HG03558 (cell line): ENCODE data around the gene TCF7.

Source experiments
- ATAC-seq: cut with Tn5 transposase; IDR thresholded peaks from one replicate; pipeline ENCODE4 v1.9.1; 2021; ENCODE audit warnings: moderate number of reproducible peaks; ENCODE audit not compliant: unreplicated experiment; ENCODE audit errors: extremely low read depth

Gene TCF7

GRCh38 chr5:134174841-134175839 lies 60.7 kb downstream of the TCF7 start:
- ATAC-seq: no peak

- ATAC-seq: no peak
Observed at GRCh38 chr5:134175921-134176510, 61.5 kb downstream of the TCF7 start.

DNA sequence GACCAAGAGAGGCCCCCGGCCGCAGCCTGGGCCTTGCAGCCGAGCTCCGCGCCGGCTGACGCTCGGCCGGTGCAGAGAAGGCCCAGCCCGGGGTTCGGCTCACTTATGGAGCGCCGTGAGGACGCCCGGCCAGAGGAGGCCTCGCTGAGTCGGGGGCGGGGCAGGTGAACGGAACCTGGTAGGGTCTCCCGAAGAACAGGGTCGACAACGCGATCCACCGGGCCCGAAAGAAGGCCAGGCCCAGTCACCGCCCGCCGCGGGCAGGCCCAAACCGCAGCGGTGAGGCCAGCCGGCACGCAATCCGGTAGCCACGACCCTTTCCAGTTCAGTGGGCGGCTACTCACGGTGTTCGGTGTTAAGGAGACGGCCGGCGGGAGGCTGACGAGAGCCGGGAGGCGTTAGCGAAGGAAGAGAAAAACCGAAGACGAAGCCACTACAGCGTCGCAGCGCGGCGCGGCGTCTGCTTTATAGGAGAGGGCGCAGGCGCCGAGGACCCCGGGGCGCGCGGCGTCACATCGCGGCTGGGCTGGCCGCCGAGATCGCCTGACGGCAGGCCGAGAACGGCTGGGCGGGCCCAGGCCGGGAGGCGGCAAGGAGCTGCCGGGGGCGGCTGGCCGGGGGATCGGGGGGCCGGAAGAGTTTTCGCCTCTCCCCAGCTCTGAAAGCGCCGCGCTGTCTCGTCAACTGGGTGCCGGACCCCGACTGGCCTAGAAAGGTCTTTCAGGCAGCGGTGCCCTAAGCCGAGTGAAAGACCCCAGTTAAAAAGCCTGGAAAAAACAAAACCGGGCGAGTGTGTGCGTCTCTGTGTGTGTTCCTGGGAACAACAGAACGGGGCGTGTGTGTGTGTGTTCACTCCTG lies 62.3 kb downstream of the TCF7 start, which contains the start of gene SKP1:
SKP1 (minus strand) TSS at position 440 of the 858 bp plus-strand sequence. CDS start 2,928 bp downstream, outside the sequence.
- ATAC-seq: no peak

GRCh38 chr5:134177369-134178095 lies 63.1 kb downstream of the TCF7 start:
- no peak for ATAC-seq

DNA sequence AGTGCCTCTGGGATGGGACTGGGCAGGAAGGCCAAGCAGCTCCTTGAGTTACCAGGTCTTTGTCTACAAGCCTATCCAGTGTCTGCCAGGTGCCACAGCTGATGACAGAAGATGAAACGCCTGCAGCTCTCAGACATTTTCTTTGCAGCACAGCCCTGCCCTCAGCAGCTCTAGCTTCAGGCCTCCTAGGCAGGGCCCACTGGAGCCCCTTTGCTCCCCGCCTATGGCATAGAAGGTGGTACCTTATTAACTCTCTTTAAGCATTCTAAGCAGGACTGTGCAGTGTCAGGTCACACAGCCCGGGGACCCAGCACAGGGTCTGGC lies 63.6 kb downstream of the TCF7 start:
- no peak for ATAC-seq

DNA sequence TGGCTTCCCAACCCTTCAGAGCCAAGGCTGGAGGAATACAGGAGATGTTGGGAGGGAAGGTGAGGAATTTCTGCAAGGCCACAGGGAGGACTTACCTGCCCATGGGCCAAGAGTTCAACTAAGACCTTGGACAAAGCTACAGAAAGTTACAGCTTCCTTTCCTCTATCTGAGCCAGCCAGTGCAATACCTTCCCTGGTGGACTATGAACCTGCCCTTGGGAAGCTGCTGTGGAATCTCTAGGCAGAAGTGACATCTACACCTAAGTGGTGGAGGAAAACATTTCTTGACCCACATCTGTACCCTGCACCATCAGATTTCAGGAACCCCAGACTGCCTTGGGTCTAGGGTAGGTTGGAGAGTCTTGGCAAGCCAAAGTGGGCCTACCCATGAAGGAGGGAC lies 69.0 kb downstream of the TCF7 start:
- no peak for ATAC-seq

DNA sequence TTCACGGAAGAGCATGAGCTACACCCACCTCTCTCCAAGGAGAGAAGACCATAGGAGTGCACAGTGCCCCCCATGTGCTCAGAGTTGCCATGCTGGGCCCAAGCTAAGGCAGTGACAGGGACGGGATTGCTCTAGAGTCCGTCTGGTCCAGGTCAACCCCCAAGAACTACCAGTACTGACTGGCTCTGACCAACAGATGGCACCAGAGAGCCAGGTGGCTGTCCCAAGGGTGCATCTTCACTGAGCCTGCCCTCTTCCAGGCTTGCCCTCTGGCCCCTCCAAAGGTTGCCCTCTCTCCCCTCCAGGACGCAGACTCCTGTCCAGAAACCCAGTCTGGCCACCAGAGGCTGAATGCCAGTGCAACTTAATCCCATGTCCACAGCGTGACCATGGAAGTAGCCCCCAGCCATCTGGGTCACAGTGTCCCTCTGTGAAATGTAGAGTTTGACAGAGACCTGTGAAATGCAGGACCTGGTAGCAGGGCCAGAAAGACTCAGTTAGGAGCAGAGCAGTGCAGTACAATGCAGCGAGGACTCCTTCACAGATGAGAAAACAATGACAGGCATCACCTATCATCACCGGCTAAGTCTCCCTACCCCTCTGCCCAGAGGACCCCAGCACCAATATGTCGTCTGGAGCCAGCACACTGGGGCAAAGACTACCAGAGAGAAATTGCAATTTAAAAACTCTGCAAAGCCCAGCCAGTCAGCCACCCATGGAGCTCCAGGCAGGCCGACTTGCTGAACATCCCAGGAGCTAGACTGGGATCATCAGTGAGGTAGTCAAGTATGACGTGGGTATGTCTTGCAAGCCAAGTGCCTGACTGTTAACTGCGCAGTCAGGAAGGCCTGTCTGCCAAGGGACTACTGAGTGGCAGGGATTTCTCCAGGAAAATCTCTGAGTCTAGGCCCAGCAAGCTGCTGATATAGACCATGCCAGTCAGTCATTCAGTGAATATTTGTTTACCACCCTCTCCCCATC lies 70.0 kb downstream of the TCF7 start:
- peak; percentile 49 for ATAC-seq

DNA sequence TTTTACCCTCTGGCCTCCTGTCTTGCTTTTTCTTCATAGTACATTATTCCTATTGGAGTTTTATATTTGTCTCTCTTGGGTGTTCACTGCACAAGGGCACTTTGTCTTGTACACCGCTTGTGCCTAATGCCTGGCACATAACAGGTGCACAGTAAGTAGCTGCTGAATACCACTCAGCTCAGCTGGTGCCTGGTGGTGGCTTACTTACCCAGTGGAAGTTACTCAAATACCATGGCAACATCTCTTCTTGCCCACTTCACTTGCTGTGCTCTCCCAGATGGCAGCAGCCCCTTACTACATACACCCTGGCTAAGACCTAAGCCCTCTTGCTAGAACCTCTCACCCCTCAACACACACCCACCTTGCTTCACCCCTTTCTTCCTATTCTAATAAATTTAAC lies 73.6 kb downstream of the TCF7 start:
- ATAC-seq: no peak

DNA sequence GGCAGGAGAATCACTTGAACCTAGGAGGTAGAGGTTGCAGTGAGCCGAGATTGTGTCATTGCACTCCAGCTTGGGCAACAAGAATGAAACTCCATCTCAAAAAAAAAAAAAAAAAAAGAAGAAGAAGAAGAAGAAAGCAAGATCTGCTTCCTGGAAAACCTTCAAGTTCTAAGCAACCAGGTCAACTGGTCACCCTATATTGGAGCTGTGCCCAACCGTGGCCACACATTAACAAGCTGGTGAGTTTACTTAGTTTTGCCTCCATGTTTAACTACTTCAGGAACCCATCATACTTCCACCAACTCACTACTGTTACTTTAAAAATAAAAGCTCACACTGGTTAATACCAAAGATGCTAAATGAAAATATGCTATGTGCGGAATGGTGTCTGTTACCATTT lies 74.5 kb downstream of the TCF7 start:
- no peak for ATAC-seq

DNA sequence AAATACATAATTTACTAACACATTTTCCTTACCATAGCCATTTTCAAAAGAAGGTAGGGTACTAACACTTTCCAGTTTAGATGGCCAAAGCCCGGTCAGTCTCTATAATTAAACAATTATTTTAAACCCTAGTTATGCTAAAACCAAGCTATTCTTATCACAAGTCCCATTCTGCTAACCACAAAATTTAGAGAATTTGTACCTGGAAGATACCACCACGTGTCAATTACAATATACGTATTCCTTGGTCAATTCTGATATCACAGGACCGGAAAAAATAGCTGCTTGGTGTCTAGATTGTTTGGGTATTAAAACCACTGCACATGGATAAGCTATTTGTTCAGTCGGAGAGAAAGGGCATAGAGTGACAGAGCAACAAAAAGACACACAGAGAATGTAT lies 81.2 kb downstream of the TCF7 start:
- no peak for ATAC-seq
